NCI-H510A (cell line): ENCODE measurements around the gene CABP7.

Source experiments
- DNase-seq: peaks from one replicate; lab custom pipeline; 2025; lab: John Stamatoyannopoulos, UW

Gene CABP7

GRCh38 chr22:29719899-29720645, at the start of gene CABP7:
Gene CABP7 (plus strand): TSS chr22:29720003. CDS start chr22:29720425, 422 bp downstream.
- DNase-seq, result no peak

GRCh38 chr22:29670626-29671025, 49.2 kb upstream of the CABP7 start:
- no peak for DNase-seq

- DNase-seq, result no peak
These were observed 46.3 kb upstream of the CABP7 start for GRCh38 chr22:29673361-29674066.

GRCh38 chr22:29674121-29674520, 45.7 kb upstream of the CABP7 start:
- DNase-seq, result no peak

GRCh38 chr22:29679316-29679715, 40.5 kb upstream of the CABP7 start:
- no peak for DNase-seq

GRCh38 chr22:29683536-29683935, 36.3 kb upstream of the CABP7 start:
- DNase-seq, result no peak

GRCh38 chr22:29684244-29684643, 35.6 kb upstream of the CABP7 start:
- no peak for DNase-seq

- DNase-seq, result no peak
These were observed 30.5 kb upstream of the CABP7 start for GRCh38 chr22:29689206-29689879.

GRCh38 chr22:29689880-29690213, 30.0 kb upstream of the CABP7 start:
- DNase-seq, result no peak

- no peak for DNase-seq
These were observed 29.3 kb upstream of the CABP7 start for GRCh38 chr22:29690476-29690875.

- no peak for DNase-seq
These were observed 28.0 kb upstream of the CABP7 start for GRCh38 chr22:29691636-29692326.

- DNase-seq, result no peak
These were observed 27.5 kb upstream of the CABP7 start for GRCh38 chr22:29692327-29692640.

- no peak for DNase-seq
These were observed 26.6 kb upstream of the CABP7 start for GRCh38 chr22:29693161-29693560.

- DNase-seq, result no peak
These were observed 26.1 kb upstream of the CABP7 start for GRCh38 chr22:29693671-29694070.

GRCh38 chr22:29695129-29695926, 24.5 kb upstream of the CABP7 start:
- no peak for DNase-seq

- DNase-seq, result no peak
These were observed 21.8 kb upstream of the CABP7 start for GRCh38 chr22:29697853-29698598.

- DNase-seq, result no peak
These were observed 19.4 kb upstream of the CABP7 start for GRCh38 chr22:29700206-29700899.

GRCh38 chr22:29700900-29701154, 19.0 kb upstream of the CABP7 start:
- DNase-seq, result no peak

GRCh38 chr22:29701155-29701999, 18.4 kb upstream of the CABP7 start:
- no peak for DNase-seq
